ENCODE results near the gene UQCR10.

UQCR10 gene

GRCh38 chr22:29784451-29785361, 17.5 kb downstream of the UQCR10 start:
- Mint-ChIP-seq H3K9me3 (no peaks in the 10 kb centered on the region), H3K4me1 (ENCODE audit: low read depth in 2 of 2) (no peaks in the 10 kb centered on the region), H3K4me3 (no peak overlapping the region), H3K27ac (peak overlapping the region in 1 of 2 donors; percentile 69), H3K27me3 (no peaks in the 10 kb centered on the region), H3K36me3 (ENCODE audit: insufficient read depth) (peaks cover 12% of the 10 kb centered on the region)
- no peak for ATAC-seq (replicated peaks)
- no peak for DNase-seq

GRCh38 chr22:29786031-29786430, 18.9 kb downstream of the UQCR10 start:
- ATAC-seq (replicated peaks) (no peak), DNase-seq (no peak)
- peaks cover 15% of the 10 kb centered on the region for H3K36me3 Mint-ChIP-seq (ENCODE audit: insufficient read depth)
- no peak overlapping the region for H3K4me3 Mint-ChIP-seq
- H3K9me3 Mint-ChIP-seq: no peaks in the 10 kb centered on the region
- no peaks in the 10 kb centered on the region for H3K27me3 Mint-ChIP-seq
- H3K4me1 Mint-ChIP-seq (ENCODE audit: low read depth in 2 of 2): no peaks in the 10 kb centered on the region
- no peak overlapping the region for H3K27ac Mint-ChIP-seq

GRCh38 chr22:29787371-29787980, 20.3 kb downstream of the UQCR10 start:
- Mint-ChIP-seq H3K4me1 (ENCODE audit: low read depth in 2 of 2) (no peaks in the 10 kb centered on the region), H3K4me3 (no peak overlapping the region), H3K9me3 (no peaks in the 10 kb centered on the region), H3K36me3 (ENCODE audit: insufficient read depth) (peaks cover 25% of the 10 kb centered on the region), H3K27ac (no peak overlapping the region), H3K27me3 (no peaks in the 10 kb centered on the region)
- ATAC-seq (replicated peaks): no peak
- no peak for DNase-seq

GRCh38 chr22:29788339-29789279, 21.4 kb downstream of the UQCR10 start:
- Mint-ChIP-seq H3K9me3 (no peaks in the 10 kb centered on the region), H3K36me3 (ENCODE audit: insufficient read depth) (peaks cover 32% of the 10 kb centered on the region)

GRCh38 chr22:29790061-29790460, 22.9 kb downstream of the UQCR10 start:
- Mint-ChIP-seq H3K4me1 (ENCODE audit: low read depth in 2 of 2) (no peaks in the 10 kb centered on the region), H3K27me3 (no peaks in the 10 kb centered on the region), H3K36me3 (ENCODE audit: insufficient read depth) (peaks cover 40% of the 10 kb centered on the region), H3K27ac (peak overlapping the region in 1 of 2 donors; percentile 17), H3K9me3 (no peaks in the 10 kb centered on the region), H3K4me3 (no peak overlapping the region)
- DNase-seq (no peak), ATAC-seq (replicated peaks) (no peak)

More at GRCh38 chr22:29788339-29789279, 21.4 kb downstream of the UQCR10 start:
- no peak overlapping the region for H3K4me3 Mint-ChIP-seq
- ATAC-seq (replicated peaks) (no peak), DNase-seq (no peak)
- no peaks in the 10 kb centered on the region for H3K27me3 Mint-ChIP-seq
- H3K27ac Mint-ChIP-seq: peak overlapping the region in 1 of 2 donors; percentile 16
- no peaks in the 10 kb centered on the region for H3K4me1 Mint-ChIP-seq (ENCODE audit: low read depth in 2 of 2)

- ATAC-seq (replicated peaks) (no peak), DNase-seq (no peak)
- Mint-ChIP-seq H3K4me1 (ENCODE audit: low read depth in 2 of 2) (no peaks in the 10 kb centered on the region), H3K4me3 (no peak overlapping the region), H3K27me3 (no peaks in the 10 kb centered on the region), H3K9me3 (no peaks in the 10 kb centered on the region), H3K36me3 (ENCODE audit: insufficient read depth) (peaks cover 56% of the 10 kb centered on the region), H3K27ac (no peak overlapping the region)
Observed at GRCh38 chr22:29793396-29793795, 26.2 kb downstream of the UQCR10 start.

GRCh38 chr22:29795663-29796062, 28.5 kb downstream of the UQCR10 start:
- no peak for ATAC-seq (replicated peaks)
- Mint-ChIP-seq H3K27ac (no peak overlapping the region), H3K9me3 (no peaks in the 10 kb centered on the region), H3K27me3 (no peaks in the 10 kb centered on the region), H3K36me3 (ENCODE audit: insufficient read depth) (peaks cover 57% of the 10 kb centered on the region), H3K4me1 (ENCODE audit: low read depth in 2 of 2) (no peaks in the 10 kb centered on the region), H3K4me3 (no peak overlapping the region)
- no peak for DNase-seq

- H3K27me3 Mint-ChIP-seq: no peaks in the 10 kb centered on the region
- H3K4me3 Mint-ChIP-seq: no peak overlapping the region
- no peak for DNase-seq
- peak overlapping the region in 1 of 2 donors; percentile 82 for H3K27ac Mint-ChIP-seq
- ATAC-seq (replicated peaks): no peak
- no peaks in the 10 kb centered on the region for H3K4me1 Mint-ChIP-seq (ENCODE audit: low read depth in 2 of 2)
- no peaks in the 10 kb centered on the region for H3K9me3 Mint-ChIP-seq
- H3K36me3 Mint-ChIP-seq (ENCODE audit: insufficient read depth): peaks cover 60% of the 10 kb centered on the region
Observed at GRCh38 chr22:29797351-29797750, 30.2 kb downstream of the UQCR10 start.

- DNase-seq (no peak), ATAC-seq (replicated peaks) (no peak)
- Mint-ChIP-seq H3K9me3 (no peaks in the 10 kb centered on the region), H3K4me3 (no peak overlapping the region), H3K4me1 (ENCODE audit: low read depth in 2 of 2) (no peaks in the 10 kb centered on the region), H3K27ac (peak overlapping the region; percentile 65 to 82), H3K27me3 (no peaks in the 10 kb centered on the region), H3K36me3 (ENCODE audit: insufficient read depth) (peaks cover 54% of the 10 kb centered on the region)
Observed at GRCh38 chr22:29798318-29798717, 31.1 kb downstream of the UQCR10 start.

GRCh38 chr22:29798801-29799200, 31.6 kb downstream of the UQCR10 start:
- no peaks in the 10 kb centered on the region for H3K27me3 Mint-ChIP-seq
- no peak overlapping the region for H3K4me3 Mint-ChIP-seq
- no peaks in the 10 kb centered on the region for H3K9me3 Mint-ChIP-seq
- H3K4me1 Mint-ChIP-seq (ENCODE audit: low read depth in 2 of 2): no peaks in the 10 kb centered on the region
- no peak for ATAC-seq (replicated peaks)
- peaks cover 58% of the 10 kb centered on the region for H3K36me3 Mint-ChIP-seq (ENCODE audit: insufficient read depth)
- no peak for DNase-seq
- H3K27ac Mint-ChIP-seq: peak overlapping the region in 1 of 2 donors; percentile 82

- no peak for DNase-seq
- no peak overlapping the region for H3K4me3 Mint-ChIP-seq
Observed at GRCh38 chr22:29799217-29799680, 32.1 kb downstream of the UQCR10 start.

GRCh38 chr22:29801153-29801552, 34.0 kb downstream of the UQCR10 start:
- Mint-ChIP-seq H3K27me3 (no peaks in the 10 kb centered on the region), H3K27ac (peak overlapping the region in 1 of 2 donors; percentile 30), H3K4me1 (ENCODE audit: low read depth in 2 of 2) (no peaks in the 10 kb centered on the region), H3K4me3 (no peak overlapping the region), H3K36me3 (ENCODE audit: insufficient read depth) (peaks cover 56% of the 10 kb centered on the region), H3K9me3 (no peaks in the 10 kb centered on the region)
- ATAC-seq (replicated peaks): no peak
- no peak for DNase-seq

More at GRCh38 chr22:29799217-29799680, 32.1 kb downstream of the UQCR10 start:
- H3K36me3 Mint-ChIP-seq (ENCODE audit: insufficient read depth): peaks cover 59% of the 10 kb centered on the region
- peak overlapping the region in 1 of 2 donors; percentile 13 for H3K27ac Mint-ChIP-seq
- no peak for ATAC-seq (replicated peaks)
- no peaks in the 10 kb centered on the region for H3K9me3 Mint-ChIP-seq
- no peaks in the 10 kb centered on the region for H3K4me1 Mint-ChIP-seq (ENCODE audit: low read depth in 2 of 2)
- H3K27me3 Mint-ChIP-seq: no peaks in the 10 kb centered on the region

- DNase-seq: no peak
- Mint-ChIP-seq H3K36me3 (ENCODE audit: insufficient read depth) (peaks cover 58% of the 10 kb centered on the region), H3K27me3 (no peaks in the 10 kb centered on the region), H3K9me3 (no peaks in the 10 kb centered on the region), H3K4me1 (ENCODE audit: low read depth in 2 of 2) (no peaks in the 10 kb centered on the region), H3K27ac (no peak overlapping the region), H3K4me3 (no peak overlapping the region)
- no peak for ATAC-seq (replicated peaks)
Observed at GRCh38 chr22:29801796-29802195, 34.6 kb downstream of the UQCR10 start.

Measured in effector memory CD8-positive, alpha-beta T cell (primary cell).